OCI-LY3 (cell line): ENCODE measurements around the gene CITED4.

ENCODE experiments used
- EZH2phosphoT487 ChIP-seq: fragments of 200-600 bp; shearing (Covaris generic); IDR thresholded peaks from 2 replicates; pipeline ENCODE4 v1.6.1; 2018; ENCODE audit warnings: antibody characterized with exemption, mixed run types, low read depth
- TF ChIP-seq, protein P1 (sequence below): fragments of 200-600, 300-600 bp; sonication (generic); IDR thresholded peaks from 2 replicates; pipeline ENCODE4 v1.5.1; 2014; ENCODE audit warnings: antibody characterized with exemption, low read length, low read depth

DNA sequence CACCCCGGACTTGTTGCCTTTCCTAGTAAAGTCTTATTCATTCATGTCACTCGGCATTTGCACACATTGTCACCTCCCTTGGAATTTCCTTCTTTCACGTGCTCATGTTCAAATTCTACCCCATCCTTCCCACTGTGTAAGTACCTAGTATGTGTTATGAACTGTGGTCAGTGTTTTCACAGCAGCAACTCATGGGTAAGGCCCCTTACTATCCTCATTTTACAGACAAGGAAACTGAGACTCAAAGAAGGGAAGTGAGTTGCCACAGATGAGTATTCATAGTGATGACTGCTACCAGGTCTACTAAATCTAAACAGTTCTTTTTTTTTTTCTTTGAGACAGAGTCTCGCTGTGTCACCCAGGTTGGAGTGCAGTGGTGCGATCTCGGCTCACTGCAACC is 10.5 kb downstream of the CITED4 start:
- TF ChIP-seq, protein P1, sequence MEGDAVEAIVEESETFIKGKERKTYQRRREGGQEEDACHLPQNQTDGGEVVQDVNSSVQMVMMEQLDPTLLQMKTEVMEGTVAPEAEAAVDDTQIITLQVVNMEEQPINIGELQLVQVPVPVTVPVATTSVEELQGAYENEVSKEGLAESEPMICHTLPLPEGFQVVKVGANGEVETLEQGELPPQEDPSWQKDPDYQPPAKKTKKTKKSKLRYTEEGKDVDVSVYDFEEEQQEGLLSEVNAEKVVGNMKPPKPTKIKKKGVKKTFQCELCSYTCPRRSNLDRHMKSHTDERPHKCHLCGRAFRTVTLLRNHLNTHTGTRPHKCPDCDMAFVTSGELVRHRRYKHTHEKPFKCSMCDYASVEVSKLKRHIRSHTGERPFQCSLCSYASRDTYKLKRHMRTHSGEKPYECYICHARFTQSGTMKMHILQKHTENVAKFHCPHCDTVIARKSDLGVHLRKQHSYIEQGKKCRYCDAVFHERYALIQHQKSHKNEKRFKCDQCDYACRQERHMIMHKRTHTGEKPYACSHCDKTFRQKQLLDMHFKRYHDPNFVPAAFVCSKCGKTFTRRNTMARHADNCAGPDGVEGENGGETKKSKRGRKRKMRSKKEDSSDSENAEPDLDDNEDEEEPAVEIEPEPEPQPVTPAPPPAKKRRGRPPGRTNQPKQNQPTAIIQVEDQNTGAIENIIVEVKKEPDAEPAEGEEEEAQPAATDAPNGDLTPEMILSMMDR: no peak
- TF ChIP-seq EZH2phosphoT487: no peak
